Bronchial epithelial cell (primary cell): ENCODE measurements around the gene ALS2CL. TPM values are rescaled to one million over a fixed set of nuclear protein-coding genes. Genes with fewer than 3 reads are reported as not detected.

Experiments used
- DNase-seq: peaks from one replicate; pipeline ENCODE4 v3.0.0-alpha.2; 2010; ENCODE audit warnings: low read depth
- FAIRE-seq: peaks from 2 replicates; lab custom pipeline; 2011; peaks lifted over from hg19 to GRCh38; lab: Jason Lieb, UNC
- H3K27me3 ChIP-seq: 2 replicates; pipeline ENCODE4 v1.5.1; 2011; ENCODE audit warnings: low read length; ENCODE audit not compliant: control insufficient read depth, insufficient read depth
- H3K36me3 ChIP-seq: 2 replicates; pipeline ENCODE4 v1.5.1; 2011; ENCODE audit warnings: low read length; ENCODE audit not compliant: control insufficient read depth, insufficient read depth
- H3K4me3 ChIP-seq: 2 replicates; pipeline ENCODE4 v1.5.1; 2011; ENCODE audit warnings: mild to moderate bottlenecking, low read depth, low read length, control low read depth
- CTCF ChIP-seq: IDR thresholded peaks from 2 replicates; pipeline ENCODE4 v1.5.1; 2011; ENCODE audit warnings: mild to moderate bottlenecking, moderate library complexity, low read length, control low read depth, inconsistent platforms; ENCODE audit not compliant: insufficient read depth, severe bottlenecking
- total RNA-seq: library from RNA; depleted of rRNA; stranded (reverse); fragments of >200 nt; gene quantifications from 2 replicates; pipeline ENCODE4 v1.2.1, GENCODE V29; 2014

The ALS2CL gene
- total RNA-seq, 1 donor from 2014 or later: 163 TPM

GRCh38 chr3:46712191-46713049 lies 18.9 kb upstream of the ALS2CL start:
- Histone ChIP-seq H3K4me3 (no peak overlapping the region), H3K27me3 (no peaks in the 10 kb centered on the region), H3K36me3 (no peaks in the 10 kb centered on the region)
- FAIRE-seq: no peak
- no peak for TF ChIP-seq CTCF
- no peak for DNase-seq

- DNase-seq: no peak
- FAIRE-seq: no peak
- TF ChIP-seq CTCF: no peak
Measured at GRCh38 chr3:46711760-46712159, 18.3 kb upstream of the ALS2CL start.

GRCh38 chr3:46711305-46711704 lies 17.8 kb upstream of the ALS2CL start:
- DNase-seq (no peak), FAIRE-seq (no peak)
- Histone ChIP-seq H3K4me3 (no peak overlapping the region), H3K36me3 (no peaks in the 10 kb centered on the region), H3K27me3 (no peaks in the 10 kb centered on the region)
- TF ChIP-seq CTCF: no peak

More at GRCh38 chr3:46711760-46712159, 18.3 kb upstream of the ALS2CL start:
- no peaks in the 10 kb centered on the region for H3K27me3 ChIP-seq
- H3K36me3 ChIP-seq: no peaks in the 10 kb centered on the region
- no peak overlapping the region for H3K4me3 ChIP-seq

GRCh38 chr3:46710671-46711295 lies 17.3 kb upstream of the ALS2CL start:
- Histone ChIP-seq H3K4me3 (no peak overlapping the region), H3K36me3 (no peaks in the 10 kb centered on the region), H3K27me3 (no peaks in the 10 kb centered on the region)
- FAIRE-seq (no peak), DNase-seq (no peak)
- no peak for TF ChIP-seq CTCF

GRCh38 chr3:46710229-46710628 lies 16.8 kb upstream of the ALS2CL start:
- Histone ChIP-seq H3K27me3 (no peaks in the 10 kb centered on the region), H3K4me3 (no peak overlapping the region), H3K36me3 (no peaks in the 10 kb centered on the region)
- no peak for TF ChIP-seq CTCF
- no peak for FAIRE-seq
- DNase-seq: no peak
